NCI-H2227 treated with DMSO at 0.1 percent for 48 hours (cell line): ENCODE data around the gene FYB2.
"Not testable (repeated sequence)": the region's sequence is repeated elsewhere in the genome, so short reads cannot be mapped to it uniquely, and the experiment has no call there.

Source experiments
- DNase-seq: peaks from one replicate; lab custom pipeline; 2025; lab: John Stamatoyannopoulos, UW

FYB2 gene

GRCh38 chr1:56790036-56790435 lies 29.2 kb downstream of the FYB2 start:
- DNase-seq, result no peak

GRCh38 chr1:56788588-56788987 lies 30.6 kb downstream of the FYB2 start:
- DNase-seq, result no peak

- DNase-seq, result no peak
Observed at GRCh38 chr1:56788102-56788501, 31.1 kb downstream of the FYB2 start.

- DNase-seq, result no peak
Observed at GRCh38 chr1:56787330-56787729, 31.9 kb downstream of the FYB2 start.

- no peak for DNase-seq
Observed at GRCh38 chr1:56782773-56783172, 36.4 kb downstream of the FYB2 start.

GRCh38 chr1:56780826-56781225 lies 38.4 kb downstream of the FYB2 start:
- peak; percentile 49 for DNase-seq

- DNase-seq, result no peak
Observed at GRCh38 chr1:56780128-56780750, 39.0 kb downstream of the FYB2 start.

- no peak for DNase-seq
Observed at GRCh38 chr1:56777972-56778371, 41.2 kb downstream of the FYB2 start.

GRCh38 chr1:56774732-56775131 lies 44.5 kb downstream of the FYB2 start:
- not testable (repeated sequence) for DNase-seq

GRCh38 chr1:56774067-56774609 lies 45.1 kb downstream of the FYB2 start:
- DNase-seq, result no peak

GRCh38 chr1:56773341-56774066 lies 45.7 kb downstream of the FYB2 start:
- DNase-seq, result no peak

GRCh38 chr1:56771717-56772116 lies 47.5 kb downstream of the FYB2 start:
- DNase-seq, result no peak

GRCh38 chr1:56758794-56759193 lies 60.4 kb downstream of the FYB2 start:
- DNase-seq, result no peak

- no peak for DNase-seq
Observed at GRCh38 chr1:56758135-56758534, 61.1 kb downstream of the FYB2 start.

- DNase-seq, result no peak
Observed at GRCh38 chr1:56755911-56756310, 63.3 kb downstream of the FYB2 start.

- DNase-seq, result no peak
Observed at GRCh38 chr1:56754708-56755479, 64.3 kb downstream of the FYB2 start.

- no peak for DNase-seq
Observed at GRCh38 chr1:56745231-56745630, 74.0 kb downstream of the FYB2 start.

- no peak for DNase-seq
Observed at GRCh38 chr1:56728964-56729363, 90.2 kb downstream of the FYB2 start.

- no peak for DNase-seq
Observed at GRCh38 chr1:56726706-56727105, 92.5 kb downstream of the FYB2 start.

GRCh38 chr1:56719171-56719570 lies 100.0 kb downstream of the FYB2 start:
- no peak for DNase-seq

- DNase-seq, result no peak
Observed at GRCh38 chr1:56715156-56715555, 104.0 kb downstream of the FYB2 start.

GRCh38 chr1:56713112-56713511 lies 106.1 kb downstream of the FYB2 start:
- no peak for DNase-seq

- no peak for DNase-seq
Observed at GRCh38 chr1:56712150-56712549, 107.1 kb downstream of the FYB2 start.
